PC-9 (cell line): Measurements from ENCODE around the gene P4HA2. TPM values are rescaled to one million over a fixed set of nuclear protein-coding genes. Genes with fewer than 3 reads are reported as not detected.
"Not testable (repeated sequence)": the region's sequence is repeated elsewhere in the genome, so short reads cannot be mapped to it uniquely, and the experiment has no call there.

Source experiments
- BruUV-seq: library from RNA; stranded (reverse); fragments of 400-500 nt; replicated peaks from 2 replicates; lab custom pipeline; 2021; lab: Mats Ljungman, UMichigan
- CTCF ChIA-PET: fragments of 300-600 bp; sonication (Branson Sonifier 250); formaldehyde crosslinking; loops from one replicate; lab custom pipeline; 2022; ENCODE audit warnings: antibody characterized with exemption; lab: Charles Lee
- POLR2A ChIA-PET: fragments of 300-600 bp; sonication (Branson Sonifier 250); formaldehyde crosslinking; loops from one replicate; lab custom pipeline; 2022; ENCODE audit warnings: antibody characterized with exemption; ENCODE audit not compliant: unreplicated experiment; lab: Charles Lee
- DNase-seq, 2 experiments: peaks; one replicate each; pipeline versions ENCODE4 v3.0.0 to v3.0.0-alpha.2; 2015 to 2022; ENCODE audit warnings: mixed read lengths in 1 of 2
- H2AFZ ChIP-seq: fragments of 200-600 bp; sonication (generic); 2 replicates; pipeline ENCODE4 v1.8.1; 2017; ENCODE audit warnings: antibody characterized with exemption
- H3F3A ChIP-seq: fragments of 200-600 bp; sonication (generic); 2 replicates; pipeline ENCODE4 v1.8.1; 2017; ENCODE audit warnings: antibody characterized with exemption, mild to moderate bottlenecking, low read depth; ENCODE audit not compliant: insufficient read depth
- H3K27ac ChIP-seq: fragments of 200-600 bp; sonication (generic); 2 replicates; pipeline ENCODE4 v1.6.1; 2016; ENCODE audit warnings: mixed run types
- H3K27me3 ChIP-seq: fragments of 200-600 bp; sonication (generic); 2 replicates; pipeline ENCODE4 v1.6.1; 2016; ENCODE audit warnings: low read depth, mixed run types; ENCODE audit not compliant: insufficient read depth
- H3K36me3 ChIP-seq: fragments of 200-600 bp; sonication (generic); 2 replicates; pipeline ENCODE4 v1.6.1; 2016; ENCODE audit warnings: low read depth, mixed run types
- H3K4me1 ChIP-seq: fragments of 200-600 bp; sonication (generic); replicated peaks from 2 replicates; pipeline ENCODE4 v1.6.1; 2016; ENCODE audit warnings: mixed run types; ENCODE audit not compliant: insufficient read depth
- H3K4me2 ChIP-seq: fragments of 200-600 bp; sonication (generic); 2 replicates; pipeline ENCODE4 v1.6.1; 2017; ENCODE audit warnings: mixed run types
- H3K4me3 ChIP-seq: fragments of 200-600 bp; sonication (generic); 2 replicates; pipeline ENCODE4 v1.6.1; 2016; ENCODE audit warnings: mixed run types
- H3K79me2 ChIP-seq: fragments of 200-600 bp; sonication (generic); 2 replicates; pipeline ENCODE4 v1.6.1; 2017; ENCODE audit warnings: low read depth, mixed run types
- H3K9me2 ChIP-seq: fragments of 200-600 bp; sonication (generic); 2 replicates; pipeline ENCODE4 v1.8.1; 2017; ENCODE audit warnings: mild to moderate bottlenecking; ENCODE audit not compliant: insufficient read depth
- H3K9me3 ChIP-seq: fragments of 200-600 bp; sonication (generic); 2 replicates; pipeline ENCODE4 v1.8.1; 2016; ENCODE audit warnings: low read depth; ENCODE audit not compliant: insufficient read depth
- H4K20me1 ChIP-seq: fragments of 200-600 bp; sonication (generic); 2 replicates; pipeline ENCODE4 v1.8.1; 2017; ENCODE audit not compliant: insufficient read depth
- CTCF ChIP-seq: fragments of 200-600 bp; sonication (generic); conservative IDR thresholded peaks from 2 replicates; pipeline ENCODE4 v1.6.1; 2017; ENCODE audit warnings: mixed run types, antibody characterized with exemption, mild to moderate bottlenecking, moderate library complexity
- EZH2 ChIP-seq: fragments of 200-600 bp; sonication (generic); IDR thresholded peaks from 2 replicates; pipeline ENCODE4 v1.8.0; 2017; ENCODE audit warnings: antibody characterized with exemption, low read depth
- intact Hi-C: fragments of 100-400 bp; cut with micrococcal nuclease; formaldehyde crosslinking; loops from one replicate; pipeline ENCODE4 v1.10.0; 2022; ENCODE audit not compliant: unreplicated experiment
- total RNA-seq: library from RNA; stranded (reverse); gene quantifications from 2 replicates; pipeline ENCODE4 v1.2.3, GENCODE V29; 2021

Gene P4HA2
- total RNA-seq, 1 experiment from 2014 or later, result 21.7 TPM

GRCh38 chr5:132150565-132150964 is 77.1 kb downstream of the P4HA2 start:
- no TSS peak for BruUV-seq
- H3K4me3 ChIP-seq, result no peak overlapping the region
- H2AFZ ChIP-seq, result no peak overlapping the region
- ChIA-PET CTCF (no interaction called here), POLR2A (no interaction called here)
- no peak for DNase-seq
- H3K36me3 ChIP-seq, result no peaks in the 10 kb centered on the region
- H3K9me2 ChIP-seq, result no peaks in the 10 kb centered on the region
- intact Hi-C loops, result no loop called here
- no peaks in the 10 kb centered on the region for H3F3A ChIP-seq
- 0 out of 2 replicates have a peak, but pooled peaks cover 8% of the 10 kb centered on the region for H3K9me3 ChIP-seq
- H3K27ac ChIP-seq, result no peak overlapping the region
- H3K27me3 ChIP-seq, result 0 out of 2 replicates have a peak, but pooled peaks cover 2% of the 10 kb centered on the region
- H3K4me1 ChIP-seq, result no peaks in the 10 kb centered on the region
- H3K79me2 ChIP-seq, result no peaks in the 10 kb centered on the region
- H3K4me2 ChIP-seq, result no peak overlapping the region
- H4K20me1 ChIP-seq, result no peaks in the 10 kb centered on the region
- no peak for TF ChIP-seq CTCF
- TF ChIP-seq EZH2, result no peak

- H3K4me1 ChIP-seq, result no peaks in the 10 kb centered on the region
- intact Hi-C loops, result no loop called here
- H3K4me3 ChIP-seq, result no peak overlapping the region
- H3K27ac ChIP-seq, result no peak overlapping the region
- H3K9me3 ChIP-seq, result peaks cover 8% of the 10 kb centered on the region; the same call in 1 of the 2 replicates
- H3K9me2 ChIP-seq, result no peaks in the 10 kb centered on the region
- H4K20me1 ChIP-seq, result no peaks in the 10 kb centered on the region
- ChIA-PET POLR2A (no interaction called here), CTCF (no interaction called here)
- H3K4me2 ChIP-seq, result no peak overlapping the region
- H3F3A ChIP-seq, result no peaks in the 10 kb centered on the region
- H3K36me3 ChIP-seq, result no peaks in the 10 kb centered on the region
- no peak for DNase-seq
- H3K79me2 ChIP-seq, result no peaks in the 10 kb centered on the region
- H3K27me3 ChIP-seq, result 0 out of 2 replicates have a peak, but pooled peaks cover 2% of the 10 kb centered on the region
- TF ChIP-seq EZH2 (no peak), CTCF (no peak)
- H2AFZ ChIP-seq, result no peak overlapping the region
- BruUV-seq, result no TSS peak
Observed at GRCh38 chr5:132147663-132148062, 80.0 kb downstream of the P4HA2 start.

- H3K4me1 ChIP-seq, CTCF ChIA-PET, H3K79me2 ChIP-seq, H3K4me2 ChIP-seq, POLR2A ChIA-PET, H3K4me3 ChIP-seq, H3K36me3 ChIP-seq, H2AFZ ChIP-seq, DNase-seq, H4K20me1 ChIP-seq, H3K9me2 ChIP-seq, BruUV-seq, H3K27ac ChIP-seq, H3K27me3 ChIP-seq, H3F3A ChIP-seq, intact Hi-C loops, H3K9me3 ChIP-seq: not testable (repeated sequence)
Observed at GRCh38 chr5:132145326-132145725, 82.3 kb downstream of the P4HA2 start.

GRCh38 chr5:132143148-132143547 is 84.5 kb downstream of the P4HA2 start:
- no peak for DNase-seq

More at GRCh38 chr5:132143148-132143547, 84.5 kb downstream of the P4HA2 start:
- Histone ChIP-seq H3K9me3 (peaks cover 6% of the 10 kb centered on the region; the same call in 1 of the 2 replicates), H2AFZ (no peak overlapping the region), H3K9me2 (no peaks in the 10 kb centered on the region; the same call in 1 of the 2 replicates), H3K36me3 (no peaks in the 10 kb centered on the region), H3K4me2 (no peak overlapping the region), H3K4me1 (no peaks in the 10 kb centered on the region), H4K20me1 (no peaks in the 10 kb centered on the region), H3K4me3 (no peak overlapping the region), H3K27ac (no peak overlapping the region), H3K79me2 (no peaks in the 10 kb centered on the region), H3F3A (no peaks in the 10 kb centered on the region), H3K27me3 (no peaks in the 10 kb centered on the region)
- ChIA-PET POLR2A (no interaction called here), CTCF (no interaction called here)
- no TSS peak for BruUV-seq
- no peak for TF ChIP-seq EZH2
- no peak for TF ChIP-seq CTCF
- intact Hi-C loops, result no loop called here
